AG04450 (cell line): ENCODE results near the gene ST7L. TPM values are rescaled to one million over a fixed set of nuclear protein-coding genes. Genes with fewer than 3 reads are reported as not detected.

Experiments
- CTCF ChIA-PET: fragments of 300-600, 350-600 bp; formaldehyde crosslinking; extraction: SDS; loops from one replicate; lab custom pipeline; 2022; ENCODE audit warnings: antibody characterized with exemption, inconsistent platforms; lab: Charles Lee
- POLR2A ChIA-PET: fragments of 350-600 bp; formaldehyde crosslinking; extraction: SDS; loops from one replicate; lab custom pipeline; 2021; ENCODE audit warnings: antibody characterized with exemption, inconsistent platforms; lab: Yijun Ruan, JAX
- DNase-seq: peaks from one replicate; pipeline ENCODE4 v3.0.0-alpha.2; 2011; ENCODE audit warnings: low read depth, low spot score
- H3K27ac ChIP-seq: one replicate; pipeline ENCODE4 v1.5.1; 2012; ENCODE audit warnings: low read depth, low read length, control low read depth
- H3K27me3 ChIP-seq: one replicate; pipeline ENCODE4 v1.6.0; 2012; ENCODE audit warnings: low read length; ENCODE audit not compliant: control insufficient read depth, insufficient read depth
- H3K4me3 ChIP-seq: 2 replicates; pipeline ENCODE4 v1.5.1; 2011; ENCODE audit warnings: mild to moderate bottlenecking, low read depth, low read length, control low read depth
- H3K9me3 ChIP-seq: 2 replicates; pipeline ENCODE4 v1.5.1; 2012; ENCODE audit warnings: low read length; ENCODE audit not compliant: control insufficient read depth, insufficient read depth
- CTCF ChIP-seq: IDR thresholded peaks from 2 replicates; pipeline ENCODE4 v1.5.1; 2011; ENCODE audit warnings: low read depth, low read length, control low read depth, inconsistent platforms
- polyA plus RNA-seq: library from polyadenylated mRNA; depleted of rRNA; stranded (reverse); fragments of >200 nt; gene quantifications from 2 replicates; pipeline ENCODE4 v1.2.3, GENCODE V29; 2011

The ST7L gene
- polyA plus RNA-seq, 1 experiment, result 13.5 TPM

DNA sequence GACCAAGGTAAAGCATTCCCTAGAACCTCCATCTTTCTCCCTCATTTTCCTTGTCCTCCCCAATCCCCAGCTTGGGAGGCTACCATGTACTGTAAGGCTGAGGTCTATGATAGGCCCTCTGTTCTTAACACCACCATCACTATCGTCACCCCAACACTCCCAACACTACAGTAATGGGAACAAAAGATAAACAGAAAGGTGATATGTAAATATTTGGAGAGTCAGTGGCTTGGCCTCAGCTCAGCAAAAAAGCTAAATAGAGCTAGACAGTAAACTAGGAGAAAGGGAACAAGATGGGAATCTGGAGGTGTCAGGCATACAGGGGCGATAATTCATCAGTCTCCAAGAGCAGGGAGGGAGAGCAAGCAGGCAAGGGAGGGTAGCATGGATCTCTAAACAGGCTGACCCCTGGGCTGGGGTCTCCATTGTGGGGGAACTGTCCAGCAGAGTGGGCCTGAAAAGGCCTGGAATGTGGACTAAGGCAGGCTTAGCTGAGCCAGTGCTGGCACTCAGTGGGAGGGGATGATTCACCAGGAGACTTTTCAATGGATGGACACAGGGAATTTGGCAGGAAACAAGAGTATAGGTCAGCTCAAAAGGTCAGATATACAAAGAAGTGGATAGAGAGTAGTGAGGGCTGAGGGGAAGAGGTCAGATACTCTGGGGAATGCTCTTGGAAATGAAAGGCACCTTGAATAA lies 103.5 kb downstream of the ST7L start:
- no peak overlapping the region for H3K4me3 ChIP-seq
- H3K9me3 ChIP-seq, result no peaks in the 10 kb centered on the region; the same call in 1 of the 2 replicates
- ChIA-PET POLR2A (interaction anchor here (0.6 to 0.9 kb wide), 3 partner anchors 14 to 155 kb away, joined by 3 to 5 read pairs (median 4); no protein-coding TSS in a partner anchor), CTCF (interaction anchor here (1.2 to 5.5 kb wide), 2 partner anchors 14 kb away, joined by 4 to 42 read pairs; no protein-coding TSS in a partner anchor)
- DNase-seq, result no peak
- no peak for TF ChIP-seq CTCF
- H3K27ac ChIP-seq, result peak overlapping the region; percentile 31
- peaks cover 43% of the 10 kb centered on the region for H3K27me3 ChIP-seq

GRCh38 chr1:112514901-112515300 lies 104.0 kb downstream of the ST7L start:
- H3K4me3 ChIP-seq, result no peak overlapping the region
- ChIA-PET POLR2A (no interaction called here), CTCF (interaction anchor here (1.1 to 5.5 kb wide), 3 partner anchors 13 to 124 kb away, joined by 7 to 42 read pairs (median 8); no protein-coding TSS in a partner anchor)
- DNase-seq, result no peak
- H3K27me3 ChIP-seq, result peaks cover 43% of the 10 kb centered on the region
- H3K9me3 ChIP-seq, result no peaks in the 10 kb centered on the region; the same call in 1 of the 2 replicates
- no peak for TF ChIP-seq CTCF
- peak overlapping the region; percentile 31 for H3K27ac ChIP-seq

GRCh38 chr1:112513112-112513870 lies 105.7 kb downstream of the ST7L start:
- POLR2A ChIA-PET, result interaction anchor here (0.6 to 3.7 kb wide), 8 partner anchors 9 to 119 kb away, joined by 3 to 30 read pairs (median 4); no protein-coding TSS in a partner anchor
- peaks cover 47% of the 10 kb centered on the region for H3K27me3 ChIP-seq
- CTCF ChIA-PET, result interaction anchor here (1.7 to 5.5 kb wide), 3 partner anchors 12 to 101 kb away, joined by 7 to 42 read pairs (median 10); no protein-coding TSS in a partner anchor
- H3K4me3 ChIP-seq, result no peak overlapping the region
- H3K27ac ChIP-seq, result peak overlapping the region; percentile 52
- no peak for TF ChIP-seq CTCF
- peaks cover 7% of the 10 kb centered on the region; the same call in 1 of the 2 replicates for H3K9me3 ChIP-seq
- peak; percentile 73 for DNase-seq

DNA sequence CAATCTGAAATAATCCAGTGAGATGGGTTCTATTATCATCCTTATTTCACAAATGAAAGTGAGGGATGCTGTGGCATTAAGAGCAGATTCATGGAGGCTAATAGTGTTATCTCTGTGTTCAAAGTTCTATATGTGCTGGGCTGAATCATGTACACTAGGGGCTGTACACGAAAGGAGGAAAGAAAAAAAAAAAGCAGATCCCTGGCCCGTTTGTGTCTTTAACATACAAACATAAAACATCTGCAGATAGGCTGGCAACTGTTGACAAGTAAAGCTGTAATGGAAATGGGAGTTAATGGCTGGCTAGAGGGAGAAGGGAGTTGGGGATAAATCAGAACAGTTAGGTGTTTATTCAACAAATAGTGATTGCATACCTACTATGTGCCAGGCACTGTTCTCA lies 107.0 kb downstream of the ST7L start:
- Histone ChIP-seq H3K4me3 (no peak overlapping the region), H3K27me3 (peaks cover 45% of the 10 kb centered on the region), H3K27ac (no peak overlapping the region), H3K9me3 (peaks cover 7% of the 10 kb centered on the region; the same call in 1 of the 2 replicates)
- ChIA-PET POLR2A (interaction anchor here (2.4 to 3.7 kb wide), 2 partner anchors 10 to 16 kb away, joined by 11 to 30 read pairs; no protein-coding TSS in a partner anchor), CTCF (interaction anchor here (0.8 to 5.5 kb wide), 3 partner anchors 10 to 102 kb away, joined by 4 to 42 read pairs (median 10); no protein-coding TSS in a partner anchor)
- no peak for DNase-seq
- TF ChIP-seq CTCF, result no peak
